Measurements from ENCODE around the gene GBF1.

DNA sequence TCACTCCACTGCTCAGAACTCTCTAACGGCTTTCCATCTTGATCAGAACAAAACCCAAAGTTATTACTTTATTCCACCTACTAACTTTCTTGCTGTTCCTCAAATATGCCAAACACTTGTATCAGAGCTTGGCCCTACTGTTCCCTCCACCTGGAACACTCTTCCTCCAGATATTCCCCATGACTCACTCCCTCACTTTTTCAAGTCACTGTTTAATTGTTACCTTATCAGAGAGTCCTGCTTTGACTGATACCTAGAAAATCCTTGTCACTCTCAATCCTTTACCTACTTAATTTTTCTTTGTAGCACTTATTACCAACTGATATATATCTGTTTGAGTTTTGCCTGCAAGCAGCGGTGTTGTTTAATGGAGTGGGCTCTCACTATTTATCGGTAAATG is 144.6 kb downstream of the GBF1 start:
- TF ChIP-seq NFRKB (IDR thresholded peaks at IDR 0.05) (no peak), ARNT (IDR thresholded peaks at IDR 0.05) (no peak), ZNF384 (IDR thresholded peaks at IDR 0.05) (no peak), FOXK2 (IDR thresholded peaks at IDR 0.05) (no peak), L3MBTL2 (conservative IDR thresholded peaks at IDR 0.05) (no peak), TARDBP (IDR thresholded peaks at IDR 0.05) (no peak), SP1 (IDR thresholded peaks at IDR 0.05) (no peak), FOXM1 (IDR thresholded peaks at IDR 0.05; ENCODE audit: borderline replicate concordance) (no peak), HDGF (IDR thresholded peaks at IDR 0.05; ENCODE audit: borderline replicate concordance) (no peak), SUZ12 (IDR thresholded peaks at IDR 0.05) (no peak), ELF4 (IDR thresholded peaks at IDR 0.05) (no peak), BHLHE40 (IDR thresholded peaks at IDR 0.05; ENCODE audit: borderline replicate concordance) (no peak), CTBP1 (IDR thresholded peaks at IDR 0.05; ENCODE audit: borderline replicate concordance) (no peak)
- TF ChIP-seq, protein P1, sequence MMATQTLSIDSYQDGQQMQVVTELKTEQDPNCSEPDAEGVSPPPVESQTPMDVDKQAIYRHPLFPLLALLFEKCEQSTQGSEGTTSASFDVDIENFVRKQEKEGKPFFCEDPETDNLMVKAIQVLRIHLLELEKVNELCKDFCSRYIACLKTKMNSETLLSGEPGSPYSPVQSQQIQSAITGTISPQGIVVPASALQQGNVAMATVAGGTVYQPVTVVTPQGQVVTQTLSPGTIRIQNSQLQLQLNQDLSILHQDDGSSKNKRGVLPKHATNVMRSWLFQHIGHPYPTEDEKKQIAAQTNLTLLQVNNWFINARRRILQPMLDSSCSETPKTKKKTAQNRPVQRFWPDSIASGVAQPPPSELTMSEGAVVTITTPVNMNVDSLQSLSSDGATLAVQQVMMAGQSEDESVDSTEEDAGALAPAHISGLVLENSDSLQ (IDR thresholded peaks at IDR 0.05), result no peak
